HepG2 (cell line): Measurements from ENCODE around the gene CDH23. TPM values are rescaled to one million over a fixed set of nuclear protein-coding genes. Genes with fewer than 3 reads are reported as not detected.
A peak's percentile ranks its signal among the peaks of the same experiment; 100 is the strongest.

Experiments
- CEBPB ChIP-seq: IDR thresholded peaks from 2 replicates; pipeline ENCODE4 v1.6.1; 2011; ENCODE audit warnings: low read depth, low read length, improper control_type of control experiment, borderline replicate concordance
- FOSL2 ChIP-seq: sonication (generic); formaldehyde crosslinking; IDR thresholded peaks from 2 replicates; pipeline ENCODE4 v1.4.0; 2020; ENCODE audit warnings: missing genetic modification reagents
- HNF1A ChIP-seq, 2 experiments: sonication (generic) in 1 of 2; formaldehyde crosslinking in 1 of 2; IDR thresholded peaks; 2 replicates each; pipeline versions ENCODE4 v1.4.0 to v1.6.1; 2016 to 2020; ENCODE audit warnings: borderline replicate concordance in 1 of 2, low read depth in 1 of 2, mild to moderate bottlenecking in 1 of 2, missing genetic modification reagents in 1 of 2
- HOXA7 ChIP-seq: sonication (generic); formaldehyde crosslinking; IDR thresholded peaks from 2 replicates; pipeline ENCODE4 v1.8.1; 2022; ENCODE audit warnings: mild to moderate bottlenecking, missing genetic modification reagents, moderate library complexity
- MED8 ChIP-seq: sonication (generic); formaldehyde crosslinking; IDR thresholded peaks from 2 replicates; pipeline ENCODE4 v1.8.1; 2023; ENCODE audit warnings: mild to moderate bottlenecking, missing genetic modification reagents; ENCODE audit not compliant: insufficient replicate concordance
- MTA1 ChIP-seq: sonication (generic); formaldehyde crosslinking; IDR thresholded peaks from 2 replicates; pipeline ENCODE4 v1.4.0; 2020; ENCODE audit warnings: missing genetic modification reagents, mild to moderate bottlenecking, borderline replicate concordance
- SP140L ChIP-seq: sonication (generic); formaldehyde crosslinking; IDR thresholded peaks from 2 replicates; pipeline ENCODE4 v1.4.0; 2020; ENCODE audit warnings: missing genetic modification reagents, borderline replicate concordance
- TIGD3 ChIP-seq: sonication (generic); formaldehyde crosslinking; IDR thresholded peaks from 2 replicates; pipeline ENCODE4 v1.5.1; 2020; ENCODE audit warnings: mild to moderate bottlenecking, missing genetic modification reagents, borderline replicate concordance
- UBTF ChIP-seq: sonication (generic); formaldehyde crosslinking; IDR thresholded peaks from 2 replicates; pipeline ENCODE4 v1.4.0; 2020; ENCODE audit warnings: mild to moderate bottlenecking, missing genetic modification reagents
- ZNF12 ChIP-seq: sonication (generic); formaldehyde crosslinking; IDR thresholded peaks from 2 replicates; pipeline ENCODE4 v1.5.0; 2020; ENCODE audit warnings: missing genetic modification reagents
- ZNF44 ChIP-seq: sonication (generic); formaldehyde crosslinking; IDR thresholded peaks from 2 replicates; pipeline ENCODE4 v1.5.1; 2020; ENCODE audit warnings: mild to moderate bottlenecking, missing genetic modification reagents
- ZNF501 ChIP-seq: sonication (generic); formaldehyde crosslinking; IDR thresholded peaks from 2 replicates; pipeline ENCODE4 v1.5.1; 2020; ENCODE audit warnings: mild to moderate bottlenecking, moderate library complexity, missing genetic modification reagents
- ZNF782 ChIP-seq: sonication (generic); formaldehyde crosslinking; IDR thresholded peaks from 2 replicates; pipeline ENCODE4 v1.4.0; 2020; ENCODE audit warnings: missing genetic modification reagents, mild to moderate bottlenecking, borderline replicate concordance
- polyA plus RNA-seq, 8 experiments: library from polyadenylated mRNA; depleted of rRNA in 3 of 8; stranded (reverse) in 7 of 8; unstranded in 1 of 8; fragments of >200 nt; fragmentation: Illumina TruSeq in 4 of 8; extraction: Trizol in 4 of 8; gene quantifications; 2 replicates each; pipeline versions ENCODE4 v1.2.1 to v1.2.3, GENCODE V29; 2011 to 2016; ENCODE audit warnings: low read depth in 4 of 8, missing spikeins in 1 of 8, mixed read lengths in 1 of 8; ENCODE audit not compliant: insufficient read depth in 1 of 8
- total RNA-seq, 5 experiments: library from RNA; depleted of rRNA; stranded (reverse); fragments of >200 nt; fragmentation: Illumina TruSeq; extraction: Trizol; gene quantifications; 2 replicates each; pipeline ENCODE4 v1.2.3, GENCODE V29; 2016; ENCODE audit warnings: low read depth in 1 of 5
- TF ChIP-seq, protein P1 (sequence below): sonication (generic); formaldehyde crosslinking; IDR thresholded peaks from 2 replicates; pipeline ENCODE4 v1.4.0; 2020; ENCODE audit warnings: missing genetic modification reagents
- TF ChIP-seq, protein P2 (sequence below): sonication (generic); formaldehyde crosslinking; conservative IDR thresholded peaks from 2 replicates; pipeline ENCODE4 v1.8.0; 2022; ENCODE audit warnings: mild to moderate bottlenecking, moderate library complexity, missing genetic modification reagents

CDH23 gene
- total and polyA plus RNA-seq, 2 of the 13 experiments (the other 11 are each of a cell fraction or from before 2014, with no cell fraction given), result 0.13 TPM; not detected in 1

DNA sequence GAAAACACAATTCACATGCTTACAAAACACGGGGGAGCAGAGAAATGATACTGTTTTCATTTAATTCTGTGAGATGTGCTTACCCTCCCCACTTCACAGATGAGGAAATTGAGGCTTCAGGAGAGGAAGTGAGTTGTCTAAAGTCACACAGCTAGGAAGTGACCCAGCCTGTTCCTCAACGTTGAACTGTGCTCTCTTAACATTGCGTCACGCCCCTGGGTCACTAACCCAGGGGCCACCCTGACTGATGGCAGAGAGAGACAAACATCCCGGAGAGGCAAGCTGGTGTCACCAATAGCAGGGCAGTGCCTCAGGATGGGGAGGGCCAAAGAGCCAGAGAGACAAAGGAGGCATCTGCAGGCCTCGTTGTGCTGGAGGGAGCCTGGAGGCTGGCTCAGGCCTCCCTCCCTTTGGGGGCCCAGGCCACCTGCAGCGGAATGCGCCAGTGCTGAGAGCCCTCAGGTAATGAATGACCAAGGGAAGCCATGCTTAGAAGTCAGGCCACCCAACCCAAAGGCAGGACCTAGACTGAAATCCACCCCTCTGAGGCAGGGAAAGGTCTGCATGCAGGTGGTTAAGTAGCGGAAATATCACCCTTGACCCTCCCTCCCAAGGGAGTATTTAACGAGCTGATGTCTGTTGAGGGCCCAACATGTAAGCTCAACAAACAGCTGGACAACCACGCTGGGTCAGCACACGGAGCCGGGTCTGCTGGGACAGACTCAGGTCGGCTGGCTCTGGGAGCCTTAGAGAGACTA lies 241.5 kb downstream of the CDH23 start (continued):
- 0 out of 2 replicates have a peak, but pooled peaks have one; percentile 3 for TF ChIP-seq TIGD3 (CRISPR knock-in tag)
- TF ChIP-seq ZNF782 (CRISPR knock-in tag), result no peak; the same call in 1 of the 2 replicates
- peak; percentile 15; the same call in 1 of the 2 replicates for TF ChIP-seq ZNF12 (CRISPR knock-in tag)
- peak; percentile 59 for TF ChIP-seq MED8
- no peak for TF ChIP-seq HOXA7 (CRISPR knock-in tag)
- TF ChIP-seq SP140L (CRISPR knock-in tag), result no peak
- peak; percentile 79 for TF ChIP-seq ZNF501 (CRISPR knock-in tag)
- TF ChIP-seq, protein P1, sequence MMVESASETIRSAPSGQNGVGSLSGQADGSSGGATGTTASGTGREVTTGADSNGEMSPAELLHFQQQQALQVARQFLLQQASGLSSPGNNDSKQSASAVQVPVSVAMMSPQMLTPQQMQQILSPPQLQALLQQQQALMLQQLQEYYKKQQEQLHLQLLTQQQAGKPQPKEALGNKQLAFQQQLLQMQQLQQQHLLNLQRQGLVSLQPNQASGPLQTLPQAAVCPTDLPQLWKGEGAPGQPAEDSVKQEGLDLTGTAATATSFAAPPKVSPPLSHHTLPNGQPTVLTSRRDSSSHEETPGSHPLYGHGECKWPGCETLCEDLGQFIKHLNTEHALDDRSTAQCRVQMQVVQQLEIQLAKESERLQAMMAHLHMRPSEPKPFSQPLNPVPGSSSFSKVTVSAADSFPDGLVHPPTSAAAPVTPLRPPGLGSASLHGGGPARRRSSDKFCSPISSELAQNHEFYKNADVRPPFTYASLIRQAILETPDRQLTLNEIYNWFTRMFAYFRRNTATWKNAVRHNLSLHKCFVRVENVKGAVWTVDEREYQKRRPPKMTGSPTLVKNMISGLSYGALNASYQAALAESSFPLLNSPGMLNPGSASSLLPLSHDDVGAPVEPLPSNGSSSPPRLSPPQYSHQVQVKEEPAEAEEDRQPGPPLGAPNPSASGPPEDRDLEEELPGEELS (CRISPR knock-in tag), result peak; percentile 80
- TF ChIP-seq HNF1A (IDR thresholded peaks at IDR 0.05; ENCODE audit: low read depth), result 0 out of 2 replicates have a peak, but pooled peaks have one; percentile 11
- TF ChIP-seq HNF1A (CRISPR knock-in tag; IDR thresholded peaks at IDR 0.05; ENCODE audit: borderline replicate concordance), result peak; percentile 62; the same call in 1 of the 2 replicates
- TF ChIP-seq, protein P2, sequence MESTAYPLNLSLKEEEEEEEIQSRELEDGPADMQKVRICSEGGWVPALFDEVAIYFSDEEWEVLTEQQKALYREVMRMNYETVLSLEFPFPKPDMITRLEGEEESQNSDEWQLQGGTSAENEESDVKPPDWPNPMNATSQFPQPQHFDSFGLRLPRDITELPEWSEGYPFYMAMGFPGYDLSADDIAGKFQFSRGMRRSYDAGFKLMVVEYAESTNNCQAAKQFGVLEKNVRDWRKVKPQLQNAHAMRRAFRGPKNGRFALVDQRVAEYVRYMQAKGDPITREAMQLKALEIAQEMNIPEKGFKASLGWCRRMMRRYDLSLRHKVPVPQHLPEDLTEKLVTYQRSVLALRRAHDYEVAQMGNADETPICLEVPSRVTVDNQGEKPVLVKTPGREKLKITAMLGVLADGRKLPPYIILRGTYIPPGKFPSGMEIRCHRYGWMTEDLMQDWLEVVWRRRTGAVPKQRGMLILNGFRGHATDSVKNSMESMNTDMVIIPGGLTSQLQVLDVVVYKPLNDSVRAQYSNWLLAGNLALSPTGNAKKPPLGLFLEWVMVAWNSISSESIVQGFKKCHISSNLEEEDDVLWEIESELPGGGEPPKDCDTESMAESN, result peak; percentile 64; the same call in 1 of the 2 replicates
- TF ChIP-seq CEBPB, result peak; percentile 99
- no peak for TF ChIP-seq MTA1 (CRISPR knock-in tag)
- TF ChIP-seq UBTF, result peak; percentile 40; the same call in 1 of the 2 replicates
- TF ChIP-seq ZNF44 (CRISPR knock-in tag), result 0 out of 2 replicates have a peak, but pooled peaks have one; percentile 55
- peak; percentile 87 for TF ChIP-seq FOSL2 (CRISPR knock-in tag)
